Measurements from ENCODE around the gene RO60.
A peak's percentile ranks its signal among the peaks of the same experiment; 100 is the strongest.

The RO60 gene

GRCh38 chr1:193062698-193063463, 3.5 kb downstream of the RO60 start:
- no peak for DNase-seq

- no peak for DNase-seq
These were observed 6.5 kb downstream of the RO60 start for GRCh38 chr1:193065954-193066353.

GRCh38 chr1:193066606-193067005, 7.2 kb downstream of the RO60 start:
- no peak for DNase-seq

GRCh38 chr1:193068013-193068412, 8.6 kb downstream of the RO60 start:
- no peak for DNase-seq

- no peak for DNase-seq
These were observed 10.5 kb downstream of the RO60 start for GRCh38 chr1:193069748-193070385.

GRCh38 chr1:193070386-193070753, 11.0 kb downstream of the RO60 start:
- no peak for DNase-seq

- DNase-seq: no peak
These were observed 11.5 kb downstream of the RO60 start for GRCh38 chr1:193070942-193071341.

GRCh38 chr1:193077991-193078390, 18.6 kb downstream of the RO60 start:
- DNase-seq: no peak

- DNase-seq: no peak
These were observed 19.8 kb downstream of the RO60 start for GRCh38 chr1:193079187-193079586.

GRCh38 chr1:193083365-193084088, 24.1 kb downstream of the RO60 start:
- DNase-seq: no peak

GRCh38 chr1:193085263-193085662, 25.9 kb downstream of the RO60 start:
- DNase-seq: no peak

GRCh38 chr1:193086342-193086741, 26.9 kb downstream of the RO60 start:
- no peak for DNase-seq

- no peak for DNase-seq
These were observed 28.5 kb downstream of the RO60 start for GRCh38 chr1:193087893-193088292.

- DNase-seq: no peak
These were observed 31.5 kb downstream of the RO60 start for GRCh38 chr1:193090865-193091264.

GRCh38 chr1:193094112-193094511, 34.7 kb downstream of the RO60 start:
- DNase-seq: no peak

GRCh38 chr1:193102662-193103061, 43.2 kb downstream of the RO60 start:
- no peak for DNase-seq

GRCh38 chr1:193103759-193104501, 44.5 kb downstream of the RO60 start:
- DNase-seq: no peak

GRCh38 chr1:193104502-193104906, 45.1 kb downstream of the RO60 start:
- DNase-seq: peak; percentile 27

- peak; percentile 50 for DNase-seq
These were observed 45.8 kb downstream of the RO60 start, which contains the start of gene GLRX2 for GRCh38 chr1:193104907-193105820. GLRX2 (minus strand) TSS chr1:193105414; CDS start chr1:193105382, 32 bp downstream.

GRCh38 chr1:193105821-193106177, 46.4 kb downstream of the RO60 start:
- DNase-seq: no peak

GRCh38 chr1:193108471-193108870, 49.1 kb downstream of the RO60 start:
- DNase-seq: no peak
